MM.1S (cell line): ENCODE measurements around the gene MEGF11.

Source experiments
- EZH2 ChIP-seq: fragments of 300-600 bp; sonication (generic); optimal IDR thresholded peaks from 2 replicates; pipeline ENCODE3; 2017; ENCODE audit warnings: low read depth, mild to moderate bottlenecking, antibody characterized with exemption, low read length, mixed read lengths
- EZH2phosphoT487 ChIP-seq: fragments of 300-600 bp; sonication (generic); IDR thresholded peaks from 2 replicates; pipeline ENCODE4 v1.6.1; 2018; ENCODE audit warnings: antibody characterized with exemption, low read length
- TF ChIP-seq, protein P1 (sequence below): fragments of 300-600 bp; sonication (generic); IDR thresholded peaks from 2 replicates; pipeline ENCODE4 v1.5.1; 2016; ENCODE audit warnings: antibody characterized with exemption, low read length, mixed read lengths

DNA sequence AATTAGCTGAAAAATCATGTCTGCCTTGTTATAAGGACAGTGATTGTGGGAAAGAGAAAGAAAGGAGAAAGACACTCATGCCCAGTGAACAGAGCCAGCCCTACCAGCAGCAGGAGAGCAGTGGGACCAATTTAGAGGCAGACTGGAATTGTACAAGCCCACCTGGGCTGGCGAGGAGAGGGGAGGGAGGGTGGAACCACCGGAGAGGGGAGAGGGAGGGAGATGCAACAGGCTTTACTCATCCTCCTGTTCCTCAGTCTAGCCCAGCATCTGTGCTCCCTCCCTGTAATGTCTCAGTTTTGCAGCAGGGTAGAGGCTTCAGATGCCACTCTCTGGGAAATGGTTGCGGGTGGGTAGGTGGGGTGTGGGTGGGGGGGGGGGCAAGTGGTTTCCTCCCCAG, 329.5 kb downstream of the MEGF11 start:
- TF ChIP-seq EZH2 (no peak), EZH2phosphoT487 (no peak)
- TF ChIP-seq, protein P1, sequence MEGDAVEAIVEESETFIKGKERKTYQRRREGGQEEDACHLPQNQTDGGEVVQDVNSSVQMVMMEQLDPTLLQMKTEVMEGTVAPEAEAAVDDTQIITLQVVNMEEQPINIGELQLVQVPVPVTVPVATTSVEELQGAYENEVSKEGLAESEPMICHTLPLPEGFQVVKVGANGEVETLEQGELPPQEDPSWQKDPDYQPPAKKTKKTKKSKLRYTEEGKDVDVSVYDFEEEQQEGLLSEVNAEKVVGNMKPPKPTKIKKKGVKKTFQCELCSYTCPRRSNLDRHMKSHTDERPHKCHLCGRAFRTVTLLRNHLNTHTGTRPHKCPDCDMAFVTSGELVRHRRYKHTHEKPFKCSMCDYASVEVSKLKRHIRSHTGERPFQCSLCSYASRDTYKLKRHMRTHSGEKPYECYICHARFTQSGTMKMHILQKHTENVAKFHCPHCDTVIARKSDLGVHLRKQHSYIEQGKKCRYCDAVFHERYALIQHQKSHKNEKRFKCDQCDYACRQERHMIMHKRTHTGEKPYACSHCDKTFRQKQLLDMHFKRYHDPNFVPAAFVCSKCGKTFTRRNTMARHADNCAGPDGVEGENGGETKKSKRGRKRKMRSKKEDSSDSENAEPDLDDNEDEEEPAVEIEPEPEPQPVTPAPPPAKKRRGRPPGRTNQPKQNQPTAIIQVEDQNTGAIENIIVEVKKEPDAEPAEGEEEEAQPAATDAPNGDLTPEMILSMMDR, result no peak
